ENCODE measurements around the gene PCOLCE2. TPM values are rescaled to one million over a fixed set of nuclear protein-coding genes. Genes with fewer than 3 reads are reported as not detected.

The PCOLCE2 gene
- total RNA-seq, 1 experiment from 2014 or later, result 3.2 TPM

- ChIA-PET POLR2A (interaction anchor here (0.7 to 4.3 kb wide), 15 partner anchors 9 to 1700 kb away, joined by 3 to 26 read pairs (median 3); partner anchors contain the start of gene U2SURP), CTCF (interaction anchor here (0.7 to 1.3 kb wide), 7 partner anchors 10 to 43 kb away, joined by 3 to 5 read pairs (median 4); no protein-coding TSS in a partner anchor)
- no peaks in the 10 kb centered on the region for H3K36me3 Mint-ChIP-seq (ENCODE audit: insufficient read depth, unreplicated experiment)
- peak overlapping the region; percentile 62 for H3K4me3 Mint-ChIP-seq (ENCODE audit: unreplicated experiment)
- peak; percentile 97 for DNase-seq (ENCODE audit: unreplicated experiment)
- BruUV-seq (replicated peaks), result no TSS peak
- no peaks in the 10 kb centered on the region for H3K27me3 Mint-ChIP-seq (ENCODE audit: insufficient read depth, unreplicated experiment)
- H3K4me1 Mint-ChIP-seq (ENCODE audit: insufficient read depth, unreplicated experiment), result peaks cover 20% of the 10 kb centered on the region
- TF ChIP-seq CTCF (IDR thresholded peaks at IDR 0.05; ENCODE audit: unreplicated experiment), result no peak
- intact Hi-C loops (cut with micrococcal nuclease), result no loop called here
- peak overlapping the region; percentile 88 for H3K27ac Mint-ChIP-seq (ENCODE audit: low read depth, unreplicated experiment)
- H3K9me3 Mint-ChIP-seq (ENCODE audit: unreplicated experiment), result no peaks in the 10 kb centered on the region
Measured at GRCh38 chr3:142863010-142863817, 25.7 kb downstream of the PCOLCE2 start.

GRCh38 chr3:142861926-142862325 lies 27.0 kb downstream of the PCOLCE2 start:
- Mint-ChIP-seq H3K4me3 (ENCODE audit: unreplicated experiment) (no peak overlapping the region), H3K36me3 (ENCODE audit: insufficient read depth, unreplicated experiment) (no peaks in the 10 kb centered on the region), H3K27me3 (ENCODE audit: insufficient read depth, unreplicated experiment) (no peaks in the 10 kb centered on the region), H3K9me3 (ENCODE audit: unreplicated experiment) (no peaks in the 10 kb centered on the region), H3K27ac (ENCODE audit: low read depth, unreplicated experiment) (peak overlapping the region; percentile 88), H3K4me1 (ENCODE audit: insufficient read depth, unreplicated experiment) (peaks cover 23% of the 10 kb centered on the region)
- ChIA-PET CTCF (interaction anchor here (0.6 to 0.9 kb wide), 2 partner anchors 33 to 57 kb away, joined by 3 to 4 read pairs; no protein-coding TSS in a partner anchor), POLR2A (interaction anchor here (4.3 kb wide), 1 partner anchor 11 kb away, joined by 25 read pairs; no protein-coding TSS in a partner anchor)
- no TSS peak for BruUV-seq (replicated peaks)
- no peak for DNase-seq (ENCODE audit: unreplicated experiment)
- intact Hi-C loops (cut with micrococcal nuclease), result no loop called here
- TF ChIP-seq CTCF (IDR thresholded peaks at IDR 0.05; ENCODE audit: unreplicated experiment), result no peak

GRCh38 chr3:142858043-142858442 lies 30.8 kb downstream of the PCOLCE2 start:
- H3K4me1 Mint-ChIP-seq (ENCODE audit: insufficient read depth, unreplicated experiment), result peaks cover 26% of the 10 kb centered on the region
- CTCF ChIA-PET, result interaction anchor here (0.9 to 1.6 kb wide), 3 partner anchors 10 to 30 kb away, joined by 3 to 7 read pairs (median 6); no protein-coding TSS in a partner anchor
- POLR2A ChIA-PET, result no interaction called here
- H3K36me3 Mint-ChIP-seq (ENCODE audit: insufficient read depth, unreplicated experiment), result no peaks in the 10 kb centered on the region
- no peak overlapping the region for H3K27ac Mint-ChIP-seq (ENCODE audit: low read depth, unreplicated experiment)
- no TSS peak for BruUV-seq (replicated peaks)
- no peak for TF ChIP-seq CTCF (IDR thresholded peaks at IDR 0.05; ENCODE audit: unreplicated experiment)
- intact Hi-C loops (cut with micrococcal nuclease), result no loop called here
- no peak for DNase-seq (ENCODE audit: unreplicated experiment)
- no peaks in the 10 kb centered on the region for H3K27me3 Mint-ChIP-seq (ENCODE audit: insufficient read depth, unreplicated experiment)
- no peak overlapping the region for H3K4me3 Mint-ChIP-seq (ENCODE audit: unreplicated experiment)
- H3K9me3 Mint-ChIP-seq (ENCODE audit: unreplicated experiment), result no peaks in the 10 kb centered on the region

GRCh38 chr3:142857056-142857455 lies 31.8 kb downstream of the PCOLCE2 start:
- Mint-ChIP-seq H3K36me3 (ENCODE audit: insufficient read depth, unreplicated experiment) (no peaks in the 10 kb centered on the region), H3K9me3 (ENCODE audit: unreplicated experiment) (no peaks in the 10 kb centered on the region), H3K27ac (ENCODE audit: low read depth, unreplicated experiment) (no peak overlapping the region), H3K27me3 (ENCODE audit: insufficient read depth, unreplicated experiment) (no peaks in the 10 kb centered on the region), H3K4me3 (ENCODE audit: unreplicated experiment) (no peak overlapping the region), H3K4me1 (ENCODE audit: insufficient read depth, unreplicated experiment) (peaks cover 24% of the 10 kb centered on the region)
- no TSS peak for BruUV-seq (replicated peaks)
- peak; percentile 29 for TF ChIP-seq CTCF (IDR thresholded peaks at IDR 0.05; ENCODE audit: unreplicated experiment)
- ChIA-PET POLR2A (interaction anchor here (1.2 kb wide), 1 partner anchor 15 kb away, joined by 3 read pairs; no protein-coding TSS in a partner anchor), CTCF (interaction anchor here (0.7 to 1.5 kb wide), 5 partner anchors 9 to 74 kb away, joined by 3 to 7 read pairs (median 4); no protein-coding TSS in a partner anchor)
- peak; percentile 66 for DNase-seq (ENCODE audit: unreplicated experiment)
- intact Hi-C loops (cut with micrococcal nuclease), result no loop called here

Data from MCF 10A (cell line).